ENCODE results near the gene EPM2AIP1. TPM values are rescaled to one million over a fixed set of nuclear protein-coding genes. Genes with fewer than 3 reads are reported as not detected.
A peak's percentile ranks its signal among the peaks of the same experiment; 100 is the strongest.
"Not testable (repeated sequence)": the region's sequence is repeated elsewhere in the genome, so short reads cannot be mapped to it uniquely, and the experiment has no call there.

The EPM2AIP1 gene
- 57.9 TPM for total RNA-seq

- no peak for FAIRE-seq
- peak; percentile 85 to 92 for DNase-seq (ENCODE audit: low spot score in 2 of 2)
Measured at GRCh38 chr3:36992806-36993325, at the start of gene EPM2AIP1. Gene EPM2AIP1, minus strand, starts transcription at chr3:36993131. Its CDS starts 54 bp downstream, at chr3:36993077.

DNA sequence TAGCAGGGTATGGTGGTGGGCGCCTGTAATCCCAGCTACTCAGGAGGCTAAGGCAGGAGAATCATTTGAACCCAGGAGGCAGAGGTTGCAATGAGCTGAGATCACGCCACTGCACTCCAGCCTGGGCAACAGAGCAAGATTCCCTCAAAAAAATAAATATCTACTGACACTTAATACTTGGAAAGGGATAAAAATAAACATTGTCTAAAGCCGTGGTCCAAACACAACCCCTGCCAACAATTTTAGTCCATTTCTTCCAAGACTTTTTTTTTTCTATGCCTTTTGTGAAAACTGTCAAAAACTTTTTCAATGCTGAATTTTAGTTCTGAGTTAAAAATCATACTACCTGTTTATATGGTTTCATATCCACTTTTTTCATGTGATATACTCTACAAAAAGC is 49.8 kb upstream of the EPM2AIP1 start:
- FAIRE-seq, result not testable (repeated sequence)

DNA sequence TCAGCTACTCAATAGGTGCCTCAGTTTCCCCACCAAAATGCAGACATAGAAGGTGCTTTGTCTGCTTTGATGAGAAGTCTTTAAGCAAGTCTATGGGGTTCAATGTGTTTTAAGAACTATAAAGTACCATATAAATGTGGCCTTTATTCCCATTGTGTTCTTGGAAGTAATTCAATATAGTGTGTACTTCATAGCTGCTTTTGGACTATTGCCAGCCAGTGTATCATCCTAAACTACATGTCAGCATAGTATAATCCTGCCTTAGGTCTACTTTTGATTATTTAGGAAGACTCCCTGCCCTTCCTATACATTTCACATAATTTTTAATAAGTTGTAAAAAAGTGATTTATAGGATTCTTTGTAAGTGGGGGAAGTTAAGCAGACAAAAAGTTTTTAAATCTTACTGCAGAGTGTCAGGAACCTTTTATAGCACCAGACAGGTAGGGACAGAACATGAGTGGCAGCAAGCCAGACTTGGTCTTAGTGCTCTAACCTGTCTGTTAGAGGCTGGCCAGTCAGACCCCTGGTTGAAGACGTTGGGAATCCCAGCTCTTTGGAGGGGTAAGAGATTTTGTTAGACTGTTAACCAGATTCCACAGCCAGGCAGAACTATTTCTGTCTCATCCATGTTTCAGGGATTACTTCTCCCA is 48.7 kb upstream of the EPM2AIP1 start:
- FAIRE-seq, result no peak
- no peak for DNase-seq (ENCODE audit: low spot score in 2 of 2)

More for the DNA sequence above, 49.8 kb upstream of the EPM2AIP1 start:
- not testable (repeated sequence) for DNase-seq (ENCODE audit: low spot score in 2 of 2)

- no peak for FAIRE-seq
- DNase-seq (ENCODE audit: low spot score in 2 of 2), result no peak
Measured at GRCh38 chr3:37040231-37040630, 47.3 kb upstream of the EPM2AIP1 start.

- DNase-seq (ENCODE audit: low spot score in 2 of 2) (no peak), FAIRE-seq (no peak)
Measured at GRCh38 chr3:37039161-37039846, 46.4 kb upstream of the EPM2AIP1 start.

DNA sequence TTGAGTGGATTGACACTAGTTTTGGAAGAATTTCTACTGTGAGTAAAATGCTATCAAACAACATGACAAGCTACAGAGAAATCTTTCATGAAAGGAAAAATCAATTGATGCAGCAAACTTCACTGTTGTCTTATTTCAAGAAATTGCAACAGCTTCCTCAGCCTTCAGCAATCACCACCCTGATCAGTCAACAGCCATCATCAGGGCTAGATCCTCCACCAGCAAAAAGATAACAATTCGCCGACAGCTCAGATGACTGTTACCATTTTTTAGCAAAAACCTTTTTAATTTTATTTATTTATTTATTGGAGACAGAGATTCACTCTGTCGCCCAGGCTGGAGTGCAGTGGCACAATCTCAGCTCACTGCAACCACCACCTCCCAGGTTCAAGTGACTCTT is 44.4 kb upstream of the EPM2AIP1 start:
- DNase-seq (ENCODE audit: low spot score in 2 of 2) (no peak), FAIRE-seq (no peak)

- DNase-seq (ENCODE audit: low spot score in 2 of 2) (no peak), FAIRE-seq (no peak)
Measured at GRCh38 chr3:37032961-37033360, 40.0 kb upstream of the EPM2AIP1 start.

GRCh38 chr3:37031096-37031682 is 38.3 kb upstream of the EPM2AIP1 start:
- no peak for FAIRE-seq
- DNase-seq (ENCODE audit: low spot score in 2 of 2), result no peak

GRCh38 chr3:37030588-37030987 is 37.7 kb upstream of the EPM2AIP1 start:
- FAIRE-seq (no peak), DNase-seq (ENCODE audit: low spot score in 2 of 2) (no peak)

DNA sequence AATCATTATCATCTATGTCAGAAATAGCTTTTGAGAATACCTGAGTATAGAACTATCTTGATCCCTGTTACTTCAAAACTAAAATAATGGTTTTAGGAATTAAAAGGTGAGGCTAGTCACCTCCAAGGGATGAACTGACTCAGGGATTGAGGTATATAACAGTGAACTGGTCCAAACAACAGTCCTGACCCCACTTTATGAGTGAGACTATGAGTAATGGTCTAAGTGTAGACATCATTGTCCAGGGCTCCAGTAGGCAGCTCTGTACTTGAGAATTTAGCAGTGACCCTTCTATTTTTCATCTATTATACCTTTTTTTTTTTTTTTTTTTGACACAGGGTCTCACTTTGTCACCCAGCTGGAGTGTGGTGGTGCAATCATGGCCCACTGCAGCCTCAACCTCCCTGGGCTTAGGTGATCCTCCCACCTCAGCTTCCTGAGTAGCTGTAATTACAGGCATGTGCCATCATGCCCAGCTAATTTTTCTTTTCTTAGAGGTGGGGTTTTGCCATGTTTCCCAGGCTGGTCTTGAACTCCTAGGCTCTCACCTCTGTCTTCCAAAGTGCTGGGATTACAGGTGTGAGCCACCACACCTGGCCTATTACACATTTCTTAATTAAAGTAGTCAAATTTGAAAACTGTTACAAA is 36.7 kb upstream of the EPM2AIP1 start:
- DNase-seq (ENCODE audit: low spot score in 2 of 2) (no peak), FAIRE-seq (no peak)

- no peak for FAIRE-seq
- no peak for DNase-seq (ENCODE audit: low spot score in 2 of 2)
Measured at GRCh38 chr3:37029111-37029510, 36.2 kb upstream of the EPM2AIP1 start.

GRCh38 chr3:37028329-37028728 is 35.4 kb upstream of the EPM2AIP1 start:
- DNase-seq (ENCODE audit: low spot score in 2 of 2), result no peak

DNA sequence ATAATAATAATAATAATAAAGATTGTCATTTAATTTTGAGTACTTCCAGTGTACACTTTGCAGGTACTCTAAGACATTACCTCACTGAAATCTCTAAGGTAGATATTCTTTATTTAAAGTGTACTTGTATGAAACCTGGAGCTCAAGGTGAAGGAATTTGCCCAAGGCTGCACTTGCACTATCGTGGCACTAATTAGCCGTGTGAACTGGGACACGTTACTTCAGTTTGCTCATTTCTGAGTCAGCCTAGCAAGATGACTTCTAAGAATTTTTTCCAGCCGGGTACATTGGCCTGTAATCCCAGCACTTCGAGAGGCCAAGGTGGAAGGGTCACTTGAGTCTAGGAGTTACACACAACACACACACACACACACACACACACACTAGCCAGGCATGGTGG is 33.9 kb upstream of the EPM2AIP1 start:
- FAIRE-seq (no peak), DNase-seq (ENCODE audit: low spot score in 2 of 2) (no peak)

More at GRCh38 chr3:37028329-37028728, 35.4 kb upstream of the EPM2AIP1 start:
- no peak for FAIRE-seq

- no peak for FAIRE-seq
- DNase-seq (ENCODE audit: low spot score in 2 of 2), result no peak
Measured at GRCh38 chr3:37025561-37026335, 32.8 kb upstream of the EPM2AIP1 start.

- FAIRE-seq (no peak), DNase-seq (ENCODE audit: low spot score in 2 of 2) (no peak)
Measured at GRCh38 chr3:37024820-37025405, 32.0 kb upstream of the EPM2AIP1 start.

GRCh38 chr3:37024092-37024491 is 31.2 kb upstream of the EPM2AIP1 start:
- DNase-seq (ENCODE audit: low spot score in 2 of 2), result no peak
- no peak for FAIRE-seq

DNA sequence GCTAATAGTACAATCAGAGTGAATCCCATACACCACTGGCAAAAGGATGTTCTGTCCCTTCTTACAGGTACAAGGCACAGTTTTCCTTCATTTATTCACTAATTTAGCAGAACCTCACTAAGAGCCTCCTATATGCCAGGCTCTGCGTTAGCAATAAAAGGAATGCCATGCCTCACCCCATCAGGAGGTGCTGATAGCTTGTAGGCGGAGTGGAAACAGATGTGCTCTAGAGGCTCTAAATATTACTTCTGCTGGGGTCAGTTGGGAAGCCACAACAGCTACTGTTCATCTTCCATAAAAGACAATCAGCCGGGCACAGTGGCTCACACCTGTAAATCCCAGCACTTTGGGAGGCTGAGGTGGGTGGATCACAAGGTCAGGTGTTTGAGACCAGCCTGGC is 24.8 kb upstream of the EPM2AIP1 start:
- DNase-seq (ENCODE audit: low spot score in 2 of 2), result no peak
- FAIRE-seq, result no peak

- FAIRE-seq (no peak), DNase-seq (ENCODE audit: low spot score in 2 of 2) (no peak)
Measured at GRCh38 chr3:37016903-37017302, 24.0 kb upstream of the EPM2AIP1 start.

GRCh38 chr3:37015642-37016041 is 22.7 kb upstream of the EPM2AIP1 start:
- FAIRE-seq, result no peak
- no peak for DNase-seq (ENCODE audit: low spot score in 2 of 2)

DNA sequence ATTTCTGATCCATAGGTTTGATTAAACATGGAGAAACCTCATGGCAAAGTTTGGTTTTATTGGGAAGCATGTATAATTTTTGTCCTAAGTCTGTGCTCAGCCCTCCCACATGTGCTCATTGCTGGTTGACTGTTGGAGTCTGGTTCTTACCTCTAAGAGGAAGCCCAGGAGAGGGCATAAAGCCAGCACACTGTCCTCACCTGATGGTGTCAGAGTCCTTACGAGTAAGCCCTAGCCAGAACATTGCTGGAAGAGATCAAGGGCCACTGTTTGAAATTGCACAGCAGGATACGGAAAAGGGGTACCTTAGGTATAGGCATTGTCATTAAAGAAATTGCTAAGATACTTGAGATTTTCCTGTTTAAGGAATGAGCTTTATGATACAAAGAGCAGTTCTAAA is 21.7 kb upstream of the EPM2AIP1 start:
- DNase-seq (ENCODE audit: low spot score in 2 of 2), result no peak
- no peak for FAIRE-seq
